Right ventricle myocardium inferior (tissue), 1 donor: ENCODE measurements around the gene ARGFX. TPM values are rescaled to one million over a fixed set of nuclear protein-coding genes. Genes with fewer than 3 reads are reported as not detected.
"Not testable (repeated sequence)": the region's sequence is repeated elsewhere in the genome, so short reads cannot be mapped to it uniquely, and the experiment has no call there.

Source experiments
- ATAC-seq: fragments of 200-7000 bp; cut with Tn5 transposase; one replicate; pipeline ENCODE4 v1.9.1; 2020; ENCODE audit warnings: mild to moderate bottlenecking, moderate library complexity
- DNase-seq: peaks from one replicate; pipeline ENCODE4 v3.0.0; 2021; ENCODE audit errors: missing footprints
- intact Hi-C: fragments of 100-400 bp; cut with DNase I; formaldehyde crosslinking; loops from one replicate; pipeline ENCODE4 v1.11.0; 2022
- total RNA-seq: library from RNA; stranded (reverse); fragmentation: NEBNext Ultra II Directional; extraction: Animal tissue kit (Norgen Biotek cat#: 25700); gene quantifications from one replicate; pipeline ENCODE4 v1.2.1, GENCODE V29; 2021
- donor health status: DM: no; HTN: yes; CAD: no; lungs with severe emphysema.

Gene ARGFX
- total RNA-seq, 1 donor from 2014 or later: not detected

- intact Hi-C loops: loop anchor here (5.0 kb wide), 1 partner anchor 32 kb away; no protein-coding TSS in a partner anchor
- no peak for DNase-seq
- no peak for ATAC-seq
These were observed 27.1 kb downstream of the ARGFX start for GRCh38 chr3:121594850-121595249.

- DNase-seq (no peak), ATAC-seq (peak; percentile 77)
- intact Hi-C loops: loop anchor here (2.0 kb wide), 1 partner anchor 53 kb away; no protein-coding TSS in a partner anchor
These were observed 28.1 kb downstream of the ARGFX start for GRCh38 chr3:121595765-121596406.

- intact Hi-C loops: no loop called here
- DNase-seq (no peak), ATAC-seq (no peak)
These were observed 30.8 kb downstream of the ARGFX start for GRCh38 chr3:121598564-121598963.

- intact Hi-C loops, ATAC-seq, DNase-seq: not testable (repeated sequence)
These were observed 32.2 kb downstream of the ARGFX start for GRCh38 chr3:121599900-121600299.

- intact Hi-C loops: no loop called here
- DNase-seq (no peak), ATAC-seq (peak; percentile 77)
These were observed 33.6 kb downstream of the ARGFX start for GRCh38 chr3:121601212-121601812.

- ATAC-seq (no peak), DNase-seq (no peak)
- intact Hi-C loops: loop anchor here (2.0 kb wide), 1 partner anchor 18 kb away; no protein-coding TSS in a partner anchor
These were observed 37.0 kb downstream of the ARGFX start for GRCh38 chr3:121604759-121605158.

- DNase-seq (no peak), ATAC-seq (no peak)
- intact Hi-C loops: no loop called here
These were observed 38.4 kb downstream of the ARGFX start for GRCh38 chr3:121606106-121606505.

Other genes with a start within 250 kb of the ARGFX start
- gene POLQ, start 22.0 kb upstream of the ARGFX start, total RNA-seq: 0.57 TPM
- gene FBXO40, start 25.4 kb downstream of the ARGFX start, total RNA-seq: 182 TPM
- 13.9 TPM for gene HCLS1, start 93.0 kb downstream of the ARGFX start, total RNA-seq
- 47.5 TPM for gene GOLGB1, start 181.8 kb downstream of the ARGFX start, total RNA-seq